ENCODE results near the gene PFAS. TPM values are rescaled to one million over a fixed set of nuclear protein-coding genes. Genes with fewer than 3 reads are reported as not detected.

The PFAS gene
- total RNA-seq, 4 donors from 2014 or later, result 7.4 to 63.5 (median 14.0) TPM

DNA sequence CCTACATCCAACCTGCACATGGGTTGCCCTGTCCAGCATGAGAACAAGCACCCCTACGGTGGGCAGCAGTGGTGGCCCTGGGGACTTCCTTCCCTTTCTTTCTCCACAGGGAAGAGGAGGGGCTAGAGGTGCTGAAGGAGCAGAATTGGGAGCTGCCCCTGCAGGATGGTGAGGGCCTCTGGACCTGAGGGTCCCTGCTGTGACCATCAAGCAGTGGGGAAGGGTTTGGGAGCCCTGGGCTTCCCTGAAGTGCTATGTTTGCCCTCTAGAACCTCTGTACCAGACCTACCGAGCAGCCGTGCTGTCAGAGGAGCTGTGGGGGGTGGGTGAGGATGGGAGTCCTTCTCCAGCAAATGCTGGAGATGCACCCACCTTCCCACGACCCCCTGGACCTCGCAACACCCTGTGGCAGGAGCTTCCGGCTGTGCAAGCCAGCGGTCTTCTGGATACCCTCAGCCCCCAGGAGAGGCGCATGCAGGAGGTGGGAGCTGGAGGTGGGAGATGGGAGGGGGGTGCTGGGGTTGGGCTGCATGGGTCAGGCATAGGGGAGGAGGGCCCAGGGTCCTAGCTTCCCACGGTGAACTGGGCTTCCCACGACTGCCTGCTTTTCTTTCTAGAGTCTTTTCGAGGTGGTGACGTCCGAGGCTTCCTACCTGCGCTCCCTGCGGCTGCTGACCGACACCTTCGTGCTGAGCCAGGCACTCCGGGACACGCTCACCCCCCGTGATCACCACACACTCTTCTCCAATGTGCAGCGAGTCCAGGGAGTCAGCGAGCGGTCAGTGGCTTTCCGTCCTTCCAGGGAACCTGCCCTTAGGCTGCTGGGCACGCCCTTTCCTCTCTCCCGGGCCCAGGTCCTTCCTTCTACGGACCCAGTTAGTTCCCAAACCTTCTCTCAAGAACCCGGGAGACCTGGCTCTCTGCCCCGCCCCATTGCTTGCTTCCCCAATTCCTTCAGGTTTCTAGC lies 66.0 kb downstream of the PFAS start:
- H3K9me3 ChIP-seq, result no peaks in the 10 kb centered on the region
- H3K36me3 ChIP-seq, result no peaks in the 10 kb centered on the region
- TF ChIP-seq, protein P1, sequence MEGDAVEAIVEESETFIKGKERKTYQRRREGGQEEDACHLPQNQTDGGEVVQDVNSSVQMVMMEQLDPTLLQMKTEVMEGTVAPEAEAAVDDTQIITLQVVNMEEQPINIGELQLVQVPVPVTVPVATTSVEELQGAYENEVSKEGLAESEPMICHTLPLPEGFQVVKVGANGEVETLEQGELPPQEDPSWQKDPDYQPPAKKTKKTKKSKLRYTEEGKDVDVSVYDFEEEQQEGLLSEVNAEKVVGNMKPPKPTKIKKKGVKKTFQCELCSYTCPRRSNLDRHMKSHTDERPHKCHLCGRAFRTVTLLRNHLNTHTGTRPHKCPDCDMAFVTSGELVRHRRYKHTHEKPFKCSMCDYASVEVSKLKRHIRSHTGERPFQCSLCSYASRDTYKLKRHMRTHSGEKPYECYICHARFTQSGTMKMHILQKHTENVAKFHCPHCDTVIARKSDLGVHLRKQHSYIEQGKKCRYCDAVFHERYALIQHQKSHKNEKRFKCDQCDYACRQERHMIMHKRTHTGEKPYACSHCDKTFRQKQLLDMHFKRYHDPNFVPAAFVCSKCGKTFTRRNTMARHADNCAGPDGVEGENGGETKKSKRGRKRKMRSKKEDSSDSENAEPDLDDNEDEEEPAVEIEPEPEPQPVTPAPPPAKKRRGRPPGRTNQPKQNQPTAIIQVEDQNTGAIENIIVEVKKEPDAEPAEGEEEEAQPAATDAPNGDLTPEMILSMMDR (IDR thresholded peaks at IDR 0.05), result no peak
- TF ChIP-seq POLR2A (IDR thresholded peaks at IDR 0.05), result no peak
- no peak overlapping the region for H3K4me3 ChIP-seq
- no peak for DNase-seq
- H3K27me3 ChIP-seq, result peaks cover 0 to 11% of the 10 kb centered on the region in 2 donors
- H3K27ac ChIP-seq, result no peak overlapping the region
- H3K4me1 ChIP-seq, result no peaks in the 10 kb centered on the region

DNA sequence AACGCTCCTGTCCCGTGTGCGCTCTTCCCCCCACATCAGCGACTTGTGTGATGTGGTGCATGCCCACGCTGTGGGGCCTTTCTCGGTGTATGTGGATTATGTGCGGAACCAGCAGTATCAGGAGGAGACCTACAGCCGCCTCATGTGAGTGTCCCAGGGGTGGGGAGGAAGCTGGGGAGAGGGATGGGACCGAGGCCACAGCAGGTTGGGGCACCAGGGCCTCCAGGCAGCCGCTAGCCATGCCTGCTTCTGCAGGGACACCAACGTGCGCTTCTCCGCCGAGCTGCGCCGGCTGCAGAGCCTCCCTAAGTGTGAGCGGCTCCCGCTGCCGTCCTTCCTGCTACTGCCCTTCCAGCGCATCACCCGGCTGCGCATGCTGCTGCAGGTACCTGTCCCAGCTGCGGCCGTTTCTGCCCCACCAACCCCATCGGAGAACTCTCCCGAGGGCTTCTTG lies 66.7 kb downstream of the PFAS start:
- no peaks in the 10 kb centered on the region for H3K4me1 ChIP-seq
- DNase-seq, result no peak
- H3K36me3 ChIP-seq, result no peaks in the 10 kb centered on the region
- H3K27me3 ChIP-seq, result peaks cover 0 to 11% of the 10 kb centered on the region in 2 donors
- no peak for TF ChIP-seq POLR2A (IDR thresholded peaks at IDR 0.05)
- TF ChIP-seq, protein P1 (IDR thresholded peaks at IDR 0.05), result no peak
- H3K9me3 ChIP-seq, result no peaks in the 10 kb centered on the region
- H3K4me3 ChIP-seq, result no peak overlapping the region
- H3K27ac ChIP-seq, result no peak overlapping the region

DNA sequence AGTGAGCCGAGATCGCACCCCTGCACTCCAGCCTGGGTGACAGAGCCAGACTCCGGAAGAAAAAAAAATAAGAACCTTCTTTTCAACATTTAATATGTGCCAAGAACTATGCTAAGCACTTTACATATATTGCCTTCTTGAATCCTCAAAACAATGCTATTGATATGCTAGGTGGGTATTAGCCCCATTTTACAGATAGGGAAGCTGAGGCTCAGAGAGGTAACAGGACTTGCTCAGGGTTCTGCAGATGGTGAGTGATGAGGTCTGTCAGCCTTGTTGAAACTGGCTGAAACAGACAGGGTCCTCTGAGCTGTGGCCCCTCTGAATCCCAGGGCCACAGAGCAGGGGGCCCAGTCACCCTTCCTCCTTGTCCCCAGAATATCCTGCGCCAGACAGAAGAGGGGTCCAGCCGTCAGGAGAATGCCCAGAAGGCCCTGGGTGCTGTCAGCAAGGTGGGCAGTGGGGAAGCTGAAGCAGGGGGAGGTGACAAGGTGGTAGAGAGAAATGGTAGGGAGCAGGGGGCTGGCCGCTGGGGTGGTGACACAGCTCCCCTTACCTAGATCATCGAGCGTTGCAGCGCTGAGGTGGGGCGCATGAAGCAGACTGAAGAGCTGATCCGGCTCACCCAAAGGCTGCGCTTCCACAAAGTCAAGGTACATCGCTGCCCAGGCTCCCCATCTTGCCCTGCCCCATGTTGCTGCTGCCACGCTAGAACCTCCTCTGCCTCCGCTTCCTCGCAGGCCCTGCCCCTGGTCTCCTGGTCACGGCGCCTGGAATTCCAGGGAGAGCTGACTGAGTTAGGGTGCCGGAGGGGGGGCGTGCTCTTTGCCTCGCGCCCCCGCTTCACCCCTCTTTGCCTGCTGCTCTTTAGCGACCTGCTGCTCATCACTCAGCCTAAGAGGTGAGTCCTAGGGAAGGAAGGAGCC lies 69.2 kb downstream of the PFAS start:
- no peak overlapping the region for H3K4me3 ChIP-seq
- peaks cover 0 to 11% of the 10 kb centered on the region in 2 donors for H3K27me3 ChIP-seq
- no peak for DNase-seq
- H3K4me1 ChIP-seq, result no peaks in the 10 kb centered on the region
- no peaks in the 10 kb centered on the region for H3K9me3 ChIP-seq
- no peak overlapping the region for H3K27ac ChIP-seq
- H3K36me3 ChIP-seq, result no peaks in the 10 kb centered on the region
- TF ChIP-seq, protein P1 (IDR thresholded peaks at IDR 0.05), result no peak
- no peak for TF ChIP-seq POLR2A (IDR thresholded peaks at IDR 0.05)

Other genes with a start within 250 kb of the PFAS start
- not detected for gene GUCY2D, start 246.7 kb upstream of the PFAS start, total RNA-seq
- 1 to 10 TPM in 3 of 4 donors, under 1 TPM in 1; 0.70 to 4.1 (median 2.1) TPM for gene ALOX15B, start 210.2 kb upstream of the PFAS start, total RNA-seq
- gene ALOX12B, start 161.6 kb upstream of the PFAS start, total RNA-seq, result under 1 TPM in 1 of 4 donors, not detected in 3; 0.83 TPM
- not detected for gene ALOXE3, start 130.8 kb upstream of the PFAS start, total RNA-seq
- not detected for gene HES7, start 125.2 kb upstream of the PFAS start, total RNA-seq
- 100 to 1,000 TPM in 3 of 4 donors, 10 to 100 TPM in 1; 67.6 to 143 (median 119) TPM for gene PER1, start 96.9 kb upstream of the PFAS start, total RNA-seq
- 10 to 100 TPM; 10.7 to 40.2 (median 32.4) TPM for gene VAMP2, start 86.3 kb upstream of the PFAS start, total RNA-seq
- 10 to 100 TPM in 3 of 4 donors, 1 to 10 TPM in 1; 6.5 to 27.2 (median 16.4) TPM for gene TMEM107, start 72.9 kb upstream of the PFAS start, total RNA-seq
- 10 to 100 TPM; 12.6 to 22.6 (median 17.9) TPM for gene BORCS6, start 59.1 kb upstream of the PFAS start, total RNA-seq
- gene AURKB, start 38.7 kb upstream of the PFAS start, total RNA-seq, result 100 to 1,000 TPM in 1 of 4 donors, 10 to 100 TPM in 3; 10.5 to 111 (median 19.1) TPM
- gene CTC1, start 1.2 kb upstream of the PFAS start, total RNA-seq, result 10 to 100 TPM; 35.0 to 99.9 (median 84.9) TPM
- 10 to 100 TPM in 3 of 4 donors, 1 to 10 TPM in 1; 6.8 to 27.2 (median 16.1) TPM for gene RANGRF, start 39.4 kb downstream of the PFAS start, total RNA-seq
- 1 to 10 TPM in 3 of 4 donors, not detected in 1; 3.9 to 7.9 (median 7.5) TPM for gene SLC25A35, start 46.1 kb downstream of the PFAS start, total RNA-seq
- gene ARHGEF15, start 61.0 kb downstream of the PFAS start, total RNA-seq, result 10 to 100 TPM in 3 of 4 donors, 1 to 10 TPM in 1; 1.6 to 33.0 (median 19.3) TPM
- not detected for gene ODF4, start 90.6 kb downstream of the PFAS start, total RNA-seq
- 1,000 to 10,000 TPM in 2 of 4 donors, 100 to 1,000 TPM in 2; 851 to 2,184 (median 1,124) TPM for gene RPL26, start 133.9 kb downstream of the PFAS start, total RNA-seq
- not detected for gene RNF222, start 148.5 kb downstream of the PFAS start, total RNA-seq
- 100 to 1,000 TPM in 2 of 4 donors, 10 to 100 TPM in 2; 70.4 to 125 (median 99.9) TPM for gene NDEL1, start 186.6 kb downstream of the PFAS start, total RNA-seq

Data from Peyer's patch (tissue), 4 donors.